ENCODE results near the gene SPG21.
A peak's percentile ranks its signal among the peaks of the same experiment; 100 is the strongest.

The SPG21 gene

DNA sequence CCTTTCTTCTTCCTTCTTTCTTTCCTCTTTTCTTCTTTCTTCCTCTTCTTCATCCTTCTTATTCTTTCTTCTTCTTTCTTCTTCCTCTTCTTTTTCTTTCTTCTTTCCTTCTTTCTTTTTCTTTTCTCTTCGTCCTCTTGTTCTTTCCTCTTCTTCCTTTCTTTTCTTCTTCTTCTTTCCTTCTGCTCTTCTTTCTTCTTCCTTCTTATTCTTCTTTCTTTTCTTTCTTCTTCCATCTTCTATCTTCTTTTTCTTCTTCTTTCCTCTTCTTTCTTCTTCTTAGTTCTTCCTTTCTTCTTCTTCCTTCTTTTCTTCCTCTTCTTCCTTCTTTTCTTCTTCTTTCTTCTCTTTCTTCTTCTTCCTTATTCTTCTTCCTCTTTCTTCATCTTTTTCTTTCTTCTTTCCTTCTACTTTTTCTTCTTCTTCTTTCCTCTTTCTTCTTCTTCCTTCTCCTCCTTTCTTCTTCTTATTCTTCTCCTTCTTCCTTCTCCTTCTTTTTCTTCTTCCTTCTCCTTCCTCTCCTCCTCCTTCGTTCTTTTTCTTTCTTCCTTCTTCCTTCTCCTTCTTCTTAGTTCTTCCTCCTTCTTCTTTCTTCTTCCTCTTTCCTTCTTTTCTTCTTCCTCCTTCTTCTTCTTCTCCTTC, 37.8 kb downstream of the SPG21 start:
- Histone ChIP-seq H3K4me2 (ENCODE audit: low read length) (no peak overlapping the region), H3K27me3 (ENCODE audit: insufficient read depth, low read length) (no peaks in the 10 kb centered on the region), H3K4me1 (ENCODE audit: insufficient read depth, low read length, severe bottlenecking) (no peaks in the 10 kb centered on the region), H3K9ac (ENCODE audit: low read length) (no peak overlapping the region), H3K9me2 (ENCODE audit: low read depth, low read length) (no peaks in the 10 kb centered on the region), H3K9me3 (ENCODE audit: low read length) (no peaks in the 10 kb centered on the region), H3F3A (ENCODE audit: insufficient read depth, low read length) (no peaks in the 10 kb centered on the region), H2AFZ (ENCODE audit: low read length) (no peak overlapping the region), H3K4me3 (ENCODE audit: low read depth, low read length, poor library complexity, severe bottlenecking) (no peak overlapping the region), H3K79me2 (ENCODE audit: insufficient read depth, low read length) (no peaks in the 10 kb centered on the region), H4K20me1 (ENCODE audit: insufficient read depth, low read length) (no peaks in the 10 kb centered on the region), H3K36me3 (ENCODE audit: insufficient read depth, low read length) (peaks cover 17% of the 10 kb centered on the region), H3K27ac (ENCODE audit: low read depth, low read length, poor library complexity, severe bottlenecking) (no peak overlapping the region)
- TF ChIP-seq EZH2 (IDR thresholded peaks at IDR 0.05; ENCODE audit: borderline replicate concordance, low read length) = no peak
- TF ChIP-seq, protein P1, sequence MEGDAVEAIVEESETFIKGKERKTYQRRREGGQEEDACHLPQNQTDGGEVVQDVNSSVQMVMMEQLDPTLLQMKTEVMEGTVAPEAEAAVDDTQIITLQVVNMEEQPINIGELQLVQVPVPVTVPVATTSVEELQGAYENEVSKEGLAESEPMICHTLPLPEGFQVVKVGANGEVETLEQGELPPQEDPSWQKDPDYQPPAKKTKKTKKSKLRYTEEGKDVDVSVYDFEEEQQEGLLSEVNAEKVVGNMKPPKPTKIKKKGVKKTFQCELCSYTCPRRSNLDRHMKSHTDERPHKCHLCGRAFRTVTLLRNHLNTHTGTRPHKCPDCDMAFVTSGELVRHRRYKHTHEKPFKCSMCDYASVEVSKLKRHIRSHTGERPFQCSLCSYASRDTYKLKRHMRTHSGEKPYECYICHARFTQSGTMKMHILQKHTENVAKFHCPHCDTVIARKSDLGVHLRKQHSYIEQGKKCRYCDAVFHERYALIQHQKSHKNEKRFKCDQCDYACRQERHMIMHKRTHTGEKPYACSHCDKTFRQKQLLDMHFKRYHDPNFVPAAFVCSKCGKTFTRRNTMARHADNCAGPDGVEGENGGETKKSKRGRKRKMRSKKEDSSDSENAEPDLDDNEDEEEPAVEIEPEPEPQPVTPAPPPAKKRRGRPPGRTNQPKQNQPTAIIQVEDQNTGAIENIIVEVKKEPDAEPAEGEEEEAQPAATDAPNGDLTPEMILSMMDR (IDR thresholded peaks at IDR 0.05; ENCODE audit: low read length) = no peak

DNA sequence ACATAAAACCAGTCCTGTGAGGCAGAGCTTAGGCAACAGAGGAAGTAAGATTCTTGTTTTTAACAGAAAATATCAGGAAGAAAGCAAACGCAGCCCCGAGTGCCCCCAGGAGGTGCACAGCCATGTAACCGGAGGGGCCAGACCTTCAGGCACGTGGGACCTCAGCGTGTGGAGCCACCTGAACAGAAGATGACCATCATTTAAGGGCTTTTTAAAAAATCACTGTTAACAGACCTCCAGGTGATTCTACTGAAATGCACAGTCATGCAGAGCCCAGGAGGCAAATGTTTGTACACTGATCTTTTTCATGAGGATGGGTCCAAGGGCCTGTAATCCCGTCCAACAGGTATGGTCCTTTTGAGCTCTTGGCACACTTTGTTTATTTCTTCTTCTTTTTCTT, 38.8 kb downstream of the SPG21 start:
- Histone ChIP-seq H3K4me1 (ENCODE audit: insufficient read depth, low read length, severe bottlenecking) (no peaks in the 10 kb centered on the region), H4K20me1 (ENCODE audit: insufficient read depth, low read length) (no peaks in the 10 kb centered on the region), H3K36me3 (ENCODE audit: insufficient read depth, low read length) (peaks cover 8% of the 10 kb centered on the region), H3K4me2 (ENCODE audit: low read length) (no peak overlapping the region), H3K4me3 (ENCODE audit: low read depth, low read length, poor library complexity, severe bottlenecking) (no peak overlapping the region), H3F3A (ENCODE audit: insufficient read depth, low read length) (no peaks in the 10 kb centered on the region), H3K79me2 (ENCODE audit: insufficient read depth, low read length) (no peaks in the 10 kb centered on the region), H2AFZ (ENCODE audit: low read length) (no peak overlapping the region), H3K9me3 (ENCODE audit: low read length) (no peaks in the 10 kb centered on the region), H3K27ac (ENCODE audit: low read depth, low read length, poor library complexity, severe bottlenecking) (peak overlapping the region; percentile 4), H3K9me2 (ENCODE audit: low read depth, low read length) (no peaks in the 10 kb centered on the region), H3K27me3 (ENCODE audit: insufficient read depth, low read length) (no peaks in the 10 kb centered on the region), H3K9ac (ENCODE audit: low read length) (no peak overlapping the region)
- TF ChIP-seq, protein P1 (IDR thresholded peaks at IDR 0.05; ENCODE audit: low read length) = no peak
- no peak for TF ChIP-seq EZH2 (IDR thresholded peaks at IDR 0.05; ENCODE audit: borderline replicate concordance, low read length)

DNA sequence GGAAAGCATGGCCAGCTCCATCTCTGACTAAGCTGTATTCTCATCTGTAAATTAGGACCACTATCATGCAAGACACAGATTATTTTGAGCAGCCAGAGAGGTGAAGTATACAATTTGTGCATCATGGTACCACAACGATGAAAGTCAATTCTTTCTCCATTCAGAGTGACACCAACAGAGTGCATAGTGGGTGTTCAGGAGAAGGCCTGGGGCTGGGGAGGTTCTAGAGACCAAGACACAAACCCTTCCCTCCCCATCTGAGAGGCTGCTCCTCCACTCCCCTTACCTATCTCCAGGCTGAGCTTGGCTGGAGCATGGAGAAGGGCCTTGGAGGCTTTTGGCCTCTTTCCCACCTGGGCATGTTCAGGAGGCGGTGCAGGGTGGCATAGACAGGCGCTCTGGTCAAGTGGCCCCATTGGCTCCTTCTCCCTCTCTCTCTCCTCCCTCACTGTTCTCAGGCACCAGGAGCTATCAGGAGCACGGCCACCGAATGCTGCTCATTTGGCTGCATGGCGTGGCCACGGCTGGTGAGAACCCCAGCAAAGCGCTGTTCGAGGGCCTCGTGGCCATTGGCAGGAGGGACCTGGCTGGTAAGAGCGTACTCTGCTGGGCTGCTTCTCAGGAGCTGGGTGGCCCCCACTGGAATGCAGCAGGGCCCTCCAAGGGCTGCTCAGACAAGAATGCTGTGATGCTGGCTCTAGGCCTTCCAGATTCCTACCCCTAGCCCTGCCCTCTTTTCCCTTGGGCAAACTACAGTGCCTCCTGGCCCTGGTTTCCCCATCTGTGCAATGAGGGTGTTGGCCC, 40.1 kb downstream of the SPG21 start:
- no peaks in the 10 kb centered on the region for H4K20me1 ChIP-seq (ENCODE audit: insufficient read depth, low read length)
- H3K4me2 ChIP-seq (ENCODE audit: low read length) = no peak overlapping the region
- no peak overlapping the region for H3K9ac ChIP-seq (ENCODE audit: low read length)
- H3K27ac ChIP-seq (ENCODE audit: low read depth, low read length, poor library complexity, severe bottlenecking) = no peak overlapping the region
- no peak overlapping the region for H3K4me3 ChIP-seq (ENCODE audit: low read depth, low read length, poor library complexity, severe bottlenecking)
- no peaks in the 10 kb centered on the region for H3K27me3 ChIP-seq (ENCODE audit: insufficient read depth, low read length)
- no peak for TF ChIP-seq EZH2 (IDR thresholded peaks at IDR 0.05; ENCODE audit: borderline replicate concordance, low read length)
- TF ChIP-seq, protein P1 (IDR thresholded peaks at IDR 0.05; ENCODE audit: low read length) = no peak
- no peaks in the 10 kb centered on the region for H3K4me1 ChIP-seq (ENCODE audit: insufficient read depth, low read length, severe bottlenecking)
- H3K9me2 ChIP-seq (ENCODE audit: low read depth, low read length) = no peaks in the 10 kb centered on the region
- no peaks in the 10 kb centered on the region for H3K79me2 ChIP-seq (ENCODE audit: insufficient read depth, low read length)
- H3F3A ChIP-seq (ENCODE audit: insufficient read depth, low read length) = no peaks in the 10 kb centered on the region
- H3K36me3 ChIP-seq (ENCODE audit: insufficient read depth, low read length) = no peaks in the 10 kb centered on the region
- no peak overlapping the region for H2AFZ ChIP-seq (ENCODE audit: low read length)
- no peaks in the 10 kb centered on the region for H3K9me3 ChIP-seq (ENCODE audit: low read length)
